GM23248 (cell line): ENCODE measurements around the gene DENND1A. TPM values are rescaled to one million over a fixed set of nuclear protein-coding genes. Genes with fewer than 3 reads are reported as not detected.

Experiments
- DNase-seq: peaks from one replicate; pipeline ENCODE4 v3.0.0-alpha.2; 2015
- H2AFZ ChIP-seq: fragments of 200-600 bp; sonication (generic); 2 replicates; pipeline ENCODE4 v1.6.1; 2016; ENCODE audit warnings: antibody characterized with exemption
- H3F3A ChIP-seq: fragments of 200-600 bp; sonication (generic); 2 replicates; pipeline ENCODE4 v1.6.1; 2016; ENCODE audit warnings: mild to moderate bottlenecking, antibody characterized with exemption, mixed run types; ENCODE audit not compliant: insufficient read depth
- H3K27ac ChIP-seq: fragments of 200-600 bp; sonication (generic); 2 replicates; pipeline ENCODE4 v1.5.1; 2016; ENCODE audit warnings: mild to moderate bottlenecking
- H3K27me3 ChIP-seq: fragments of 200-600 bp; sonication (generic); replicated peaks from 2 replicates; pipeline ENCODE4 v1.6.1; 2016; ENCODE audit warnings: mild to moderate bottlenecking; ENCODE audit not compliant: insufficient read depth
- H3K36me3 ChIP-seq: fragments of 200-600 bp; sonication (generic); 2 replicates; pipeline ENCODE4 v1.6.1; 2016; ENCODE audit warnings: low read depth, mild to moderate bottlenecking
- H3K4me1 ChIP-seq: fragments of 200-600 bp; sonication (generic); 2 replicates; pipeline ENCODE4 v1.6.1; 2016; ENCODE audit warnings: mild to moderate bottlenecking; ENCODE audit not compliant: insufficient read depth
- H3K4me2 ChIP-seq: fragments of 200-600 bp; sonication (generic); one replicate; pipeline ENCODE4 v1.6.1; 2016; ENCODE audit warnings: mild to moderate bottlenecking; ENCODE audit not compliant: unreplicated experiment
- H3K4me3 ChIP-seq: fragments of 200-600 bp; sonication (generic); 2 replicates; pipeline ENCODE4 v1.5.1; 2016; ENCODE audit warnings: mild to moderate bottlenecking
- H3K79me2 ChIP-seq: fragments of 200-600 bp; sonication (generic); 2 replicates; pipeline ENCODE4 v1.6.1; 2016; ENCODE audit warnings: mild to moderate bottlenecking; ENCODE audit not compliant: insufficient read depth
- H3K9ac ChIP-seq: fragments of 200-600 bp; sonication (generic); 2 replicates; pipeline ENCODE4 v1.6.1; 2016; ENCODE audit warnings: mild to moderate bottlenecking
- H3K9me2 ChIP-seq: fragments of 200-600 bp; sonication (generic); 2 replicates; pipeline ENCODE4 v1.6.1; 2016; ENCODE audit warnings: mixed run types, mild to moderate bottlenecking, moderate library complexity; ENCODE audit not compliant: insufficient read depth
- H3K9me3 ChIP-seq: fragments of 200-600 bp; sonication (generic); one replicate; pipeline ENCODE4 v1.6.1; 2017; ENCODE audit warnings: low read depth
- H4K20me1 ChIP-seq: fragments of 200-600 bp; sonication (generic); 2 replicates; pipeline ENCODE4 v1.6.0; 2016; ENCODE audit not compliant: insufficient read depth
- EZH2 ChIP-seq: fragments of 200-600 bp; sonication (generic); IDR thresholded peaks from 2 replicates; pipeline ENCODE4 v1.6.1; 2018; ENCODE audit warnings: antibody characterized with exemption, mild to moderate bottlenecking; ENCODE audit not compliant: insufficient read depth, poor library complexity, severe bottlenecking
- EZH2phosphoT487 ChIP-seq: fragments of 200-600 bp; sonication (generic); IDR thresholded peaks from 2 replicates; pipeline ENCODE4 v1.6.1; 2018; ENCODE audit warnings: antibody characterized with exemption, moderate library complexity, mild to moderate bottlenecking, low read depth; ENCODE audit not compliant: insufficient read depth
- WGBS, 2 experiments: methylation state at CpG; one replicate each; pipeline ENCODE4 v1.1.6; 2015 to 2017; ENCODE audit warnings: low lambda C conversion rate in 2 of 2, low coverage in 1 of 2; ENCODE audit errors: missing lambda C conversion rate in 2 of 2; 5-methylcytosine and 5-hydroxymethylcytosine counted together
- in situ Hi-C: fragments of 300-500 bp; cut with MboI; formaldehyde crosslinking; loops from 2 replicates; pipeline ENCODE4 v1.15.0; 2020
- polyA plus RNA-seq: library from polyadenylated mRNA; unstranded; fragments of >200 nt; fragmentation: Nextera tagmentation; extraction: Ambion mirVana; gene quantifications from 2 replicates; pipeline ENCODE4 v1.2.1, GENCODE V29; 2016
- total RNA-seq: library from RNA; depleted of rRNA; stranded (reverse); fragments of >200 nt; shearing (Covaris generic); gene quantifications from 2 replicates; pipeline ENCODE4 v1.2.3, GENCODE V29; 2014

DENND1A gene
- total and polyA plus RNA-seq, 2 experiments from 2014 or later, result 13.2 to 16.4 TPM

GRCh38 chr9:123965801-123966686 is 36.1 kb upstream of the DENND1A start:
- Histone ChIP-seq H3K9me2 (no peaks in the 10 kb centered on the region), H3F3A (no peaks in the 10 kb centered on the region), H3K27me3 (peaks cover 47% of the 10 kb centered on the region), H3K9me3 (no peaks in the 10 kb centered on the region), H3K79me2 (no peaks in the 10 kb centered on the region), H3K27ac (no peak overlapping the region), H3K36me3 (no peaks in the 10 kb centered on the region), H3K4me3 (no peak overlapping the region), H3K4me2 (no peak overlapping the region), H3K4me1 (no peaks in the 10 kb centered on the region), H4K20me1 (no peaks in the 10 kb centered on the region), H3K9ac (no peak overlapping the region), H2AFZ (no peak overlapping the region)
- in situ Hi-C loops, result no loop called here
- no peak for DNase-seq
- 53 to 58% methylated on average over 8 of the region's 8 CpGs for WGBS, 2 experiments
- no peak for TF ChIP-seq EZH2
- TF ChIP-seq EZH2phosphoT487, result no peak

- WGBS, 2 experiments, result 28 to 32% methylated on average over 12 of the region's 12 CpGs
Measured at GRCh38 chr9:123964761-123965160, 34.8 kb upstream of the DENND1A start.

GRCh38 chr9:123960965-123961364 is 31.0 kb upstream of the DENND1A start:
- no peaks in the 10 kb centered on the region for H3K79me2 ChIP-seq
- no peaks in the 10 kb centered on the region for H3K9me2 ChIP-seq
- no peak overlapping the region for H3K4me3 ChIP-seq
- no peak overlapping the region for H2AFZ ChIP-seq
- H3K4me1 ChIP-seq, result no peaks in the 10 kb centered on the region
- no peaks in the 10 kb centered on the region for H3K9me3 ChIP-seq
- H3K4me2 ChIP-seq, result no peak overlapping the region
- no peaks in the 10 kb centered on the region for H3F3A ChIP-seq
- in situ Hi-C loops, result no loop called here
- DNase-seq, result no peak
- no peaks in the 10 kb centered on the region for H4K20me1 ChIP-seq
- H3K36me3 ChIP-seq, result no peaks in the 10 kb centered on the region
- no peak overlapping the region for H3K9ac ChIP-seq
- 61 to 64% methylated on average over 6 of the region's 6 CpGs for WGBS, 2 experiments
- TF ChIP-seq EZH2 (no peak), EZH2phosphoT487 (no peak)
- H3K27ac ChIP-seq, result no peak overlapping the region
- H3K27me3 ChIP-seq, result peaks cover 48% of the 10 kb centered on the region

More at GRCh38 chr9:123964761-123965160, 34.8 kb upstream of the DENND1A start:
- Histone ChIP-seq H3K27me3 (peaks cover 51% of the 10 kb centered on the region), H3K9me3 (no peaks in the 10 kb centered on the region), H3K36me3 (no peaks in the 10 kb centered on the region), H4K20me1 (no peaks in the 10 kb centered on the region), H3F3A (no peaks in the 10 kb centered on the region), H3K4me3 (no peak overlapping the region), H3K4me1 (no peaks in the 10 kb centered on the region), H3K79me2 (no peaks in the 10 kb centered on the region), H3K4me2 (no peak overlapping the region), H2AFZ (no peak overlapping the region), H3K9me2 (no peaks in the 10 kb centered on the region), H3K9ac (no peak overlapping the region), H3K27ac (no peak overlapping the region)
- in situ Hi-C loops, result no loop called here
- TF ChIP-seq EZH2phosphoT487 (no peak), EZH2 (no peak)
- no peak for DNase-seq

- Histone ChIP-seq H4K20me1 (no peaks in the 10 kb centered on the region), H3K9me3 (no peaks in the 10 kb centered on the region), H3K9ac (no peak overlapping the region), H3F3A (no peaks in the 10 kb centered on the region), H3K9me2 (no peaks in the 10 kb centered on the region), H3K4me3 (no peak overlapping the region), H3K27ac (no peak overlapping the region), H3K4me1 (no peaks in the 10 kb centered on the region), H3K27me3 (peaks cover 43% of the 10 kb centered on the region), H3K36me3 (no peaks in the 10 kb centered on the region), H3K4me2 (no peak overlapping the region), H3K79me2 (no peaks in the 10 kb centered on the region), H2AFZ (no peak overlapping the region)
- no peak for DNase-seq
- in situ Hi-C loops, result no loop called here
- 40 to 43% methylated on average over 5 of the region's 5 CpGs for WGBS, 2 experiments
- no peak for TF ChIP-seq EZH2phosphoT487
- no peak for TF ChIP-seq EZH2
Measured at GRCh38 chr9:123960366-123960765, 30.4 kb upstream of the DENND1A start.

GRCh38 chr9:123959787-123960186 is 29.9 kb upstream of the DENND1A start:
- TF ChIP-seq EZH2, result no peak
- TF ChIP-seq EZH2phosphoT487, result no peak
- 0 out of 2 replicates have a peak, but pooled peaks cover 2% of the 10 kb centered on the region for H3K4me1 ChIP-seq
- DNase-seq, result no peak
- H3K4me2 ChIP-seq, result no peak overlapping the region
- no peaks in the 10 kb centered on the region for H3K36me3 ChIP-seq
- H3K9me3 ChIP-seq, result no peaks in the 10 kb centered on the region
- no peak overlapping the region for H3K9ac ChIP-seq
- H3K27me3 ChIP-seq, result peaks cover 37% of the 10 kb centered on the region
- no peaks in the 10 kb centered on the region for H3K9me2 ChIP-seq
- no peaks in the 10 kb centered on the region for H3F3A ChIP-seq
- H2AFZ ChIP-seq, result no peak overlapping the region
- in situ Hi-C loops, result no loop called here
- H3K27ac ChIP-seq, result no peak overlapping the region
- 1 to 2% methylated on average over 4 of the region's 4 CpGs for WGBS, 2 experiments
- H3K4me3 ChIP-seq, result no peak overlapping the region
- H3K79me2 ChIP-seq, result no peaks in the 10 kb centered on the region
- no peaks in the 10 kb centered on the region for H4K20me1 ChIP-seq
